PFSK-1 (cell line): ENCODE data around the gene SGSH.

Source experiments
- POLR2AphosphoS5 ChIP-seq: IDR thresholded peaks from 2 replicates; pipeline ENCODE4 v1.6.1; 2012; ENCODE audit warnings: low read depth, mild to moderate bottlenecking, control low read depth, low read length, moderate library complexity
- TAF1 ChIP-seq: IDR thresholded peaks from 2 replicates; pipeline ENCODE4 v1.6.1; 2012; ENCODE audit warnings: low read length, control low read depth, borderline replicate concordance; ENCODE audit not compliant: insufficient read depth
- TF ChIP-seq, protein P1 (sequence below), 2 experiments: IDR thresholded peaks; 2 replicates each; pipeline versions ENCODE4 v1.6.1 to v1.8.0; 2011 to 2012; ENCODE audit warnings: low read depth in 2 of 2, low read length in 2 of 2, control low read depth in 1 of 2, inconsistent platforms in 1 of 2, mild to moderate bottlenecking in 1 of 2, moderate library complexity in 1 of 2; ENCODE audit not compliant: insufficient read depth in 1 of 2

DNA sequence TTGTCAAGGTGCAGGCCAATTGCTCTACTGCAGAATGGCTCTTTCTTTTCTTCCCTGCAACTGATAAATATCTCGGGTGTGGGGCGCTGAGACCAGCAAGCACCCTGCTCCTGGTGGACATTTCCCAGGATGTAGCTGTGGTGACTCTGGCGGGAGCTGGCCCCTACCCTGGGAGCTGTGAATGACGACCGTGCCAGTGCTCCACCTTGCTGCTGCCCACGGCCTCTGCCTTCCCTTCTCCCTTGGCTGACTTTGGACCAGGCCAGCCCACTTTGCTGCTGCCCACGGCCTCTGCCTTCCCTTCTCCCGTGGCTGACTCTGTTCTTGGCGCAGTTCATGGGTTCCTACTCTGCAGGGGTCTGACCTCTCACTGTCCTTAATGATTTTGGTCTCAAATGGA, 34.2 kb downstream of the SGSH start:
- TF ChIP-seq, protein P1, sequence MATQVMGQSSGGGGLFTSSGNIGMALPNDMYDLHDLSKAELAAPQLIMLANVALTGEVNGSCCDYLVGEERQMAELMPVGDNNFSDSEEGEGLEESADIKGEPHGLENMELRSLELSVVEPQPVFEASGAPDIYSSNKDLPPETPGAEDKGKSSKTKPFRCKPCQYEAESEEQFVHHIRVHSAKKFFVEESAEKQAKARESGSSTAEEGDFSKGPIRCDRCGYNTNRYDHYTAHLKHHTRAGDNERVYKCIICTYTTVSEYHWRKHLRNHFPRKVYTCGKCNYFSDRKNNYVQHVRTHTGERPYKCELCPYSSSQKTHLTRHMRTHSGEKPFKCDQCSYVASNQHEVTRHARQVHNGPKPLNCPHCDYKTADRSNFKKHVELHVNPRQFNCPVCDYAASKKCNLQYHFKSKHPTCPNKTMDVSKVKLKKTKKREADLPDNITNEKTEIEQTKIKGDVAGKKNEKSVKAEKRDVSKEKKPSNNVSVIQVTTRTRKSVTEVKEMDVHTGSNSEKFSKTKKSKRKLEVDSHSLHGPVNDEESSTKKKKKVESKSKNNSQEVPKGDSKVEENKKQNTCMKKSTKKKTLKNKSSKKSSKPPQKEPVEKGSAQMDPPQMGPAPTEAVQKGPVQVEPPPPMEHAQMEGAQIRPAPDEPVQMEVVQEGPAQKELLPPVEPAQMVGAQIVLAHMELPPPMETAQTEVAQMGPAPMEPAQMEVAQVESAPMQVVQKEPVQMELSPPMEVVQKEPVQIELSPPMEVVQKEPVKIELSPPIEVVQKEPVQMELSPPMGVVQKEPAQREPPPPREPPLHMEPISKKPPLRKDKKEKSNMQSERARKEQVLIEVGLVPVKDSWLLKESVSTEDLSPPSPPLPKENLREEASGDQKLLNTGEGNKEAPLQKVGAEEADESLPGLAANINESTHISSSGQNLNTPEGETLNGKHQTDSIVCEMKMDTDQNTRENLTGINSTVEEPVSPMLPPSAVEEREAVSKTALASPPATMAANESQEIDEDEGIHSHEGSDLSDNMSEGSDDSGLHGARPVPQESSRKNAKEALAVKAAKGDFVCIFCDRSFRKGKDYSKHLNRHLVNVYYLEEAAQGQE (IDR thresholded peaks at IDR 0.05; ENCODE audit: insufficient read depth in 1 of 2, low read depth in 2 of 2, low read length in 2 of 2): no peak
- TF ChIP-seq POLR2AphosphoS5 (no peak), TAF1 (no peak)
